Neural cell (in vitro differentiated cells): ENCODE results near the gene ASIC2. TPM values are rescaled to one million over a fixed set of nuclear protein-coding genes. Genes with fewer than 3 reads are reported as not detected.

ENCODE experiments used
- H2AFZ ChIP-seq: fragments of 200-600, 300-800 bp; sonication (generic), shearing (Covaris generic); 2 replicates; pipeline ENCODE4 v1.6.0; 2014; ENCODE audit warnings: low read depth, mild to moderate bottlenecking, antibody characterized with exemption, low read length, moderate library complexity
- H3F3A ChIP-seq: fragments of 200-600 bp; shearing (Covaris generic); 2 replicates; pipeline ENCODE4 v1.6.1; 2016; ENCODE audit warnings: mild to moderate bottlenecking, moderate library complexity, mixed read lengths, antibody characterized with exemption, low read length; ENCODE audit not compliant: insufficient read depth, poor library complexity, severe bottlenecking
- H3K27ac ChIP-seq: fragments of 200-600, 300-800 bp; sonication (generic), shearing (Covaris generic); 2 replicates; pipeline ENCODE4 v1.5.1; 2014; ENCODE audit warnings: mild to moderate bottlenecking, low read length, moderate library complexity
- H3K27me3 ChIP-seq: fragments of 300-800, 200-600 bp; sonication (generic), shearing (Covaris generic); 2 replicates; pipeline ENCODE4 v1.6.0; 2014; ENCODE audit warnings: mild to moderate bottlenecking, low read depth, low read length, moderate library complexity; ENCODE audit not compliant: insufficient read depth
- H3K36me3 ChIP-seq: fragments of 300-800, 200-600 bp; sonication (generic), shearing (Covaris generic); 2 replicates; pipeline ENCODE4 v1.5.1; 2014; ENCODE audit warnings: mild to moderate bottlenecking, antibody characterized with exemption, low read length, moderate library complexity; ENCODE audit not compliant: insufficient read depth
- H3K4me2 ChIP-seq: fragments of 300-800, 200-600 bp; sonication (generic), shearing (Covaris generic); 2 replicates; pipeline ENCODE4 v1.6.0; 2014; ENCODE audit warnings: mild to moderate bottlenecking, low read length
- H3K4me3 ChIP-seq: fragments of 300-800, 200-600 bp; sonication (generic), shearing (Covaris generic); 2 replicates; pipeline ENCODE4 v1.5.1; 2014; ENCODE audit warnings: mild to moderate bottlenecking, low read length, moderate library complexity
- H3K79me2 ChIP-seq: fragments of 200-600 bp; shearing (Covaris generic); replicated peaks from 2 replicates; pipeline ENCODE4 v1.6.0; 2014; ENCODE audit warnings: mild to moderate bottlenecking, low read length, moderate library complexity; ENCODE audit not compliant: insufficient read depth
- H3K9ac ChIP-seq: fragments of 300-800, 200-600 bp; sonication (generic), shearing (Covaris generic); 2 replicates; pipeline ENCODE4 v1.6.1; 2016; ENCODE audit warnings: mild to moderate bottlenecking, low read length, mixed read lengths
- H3K9me2 ChIP-seq: fragments of 200-600 bp; shearing (Covaris generic); 2 replicates; pipeline ENCODE4 v1.6.1; 2016; ENCODE audit warnings: mild to moderate bottlenecking, low read length, mixed read lengths; ENCODE audit not compliant: insufficient read depth
- H3K9me3 ChIP-seq: fragments of 200-600, 300-800 bp; sonication (generic), shearing (Covaris generic); 2 replicates; pipeline ENCODE4 v1.6.1; 2016; ENCODE audit warnings: mild to moderate bottlenecking, mixed run types, low read length, moderate library complexity, mixed read lengths
- H4K20me1 ChIP-seq: fragments of 200-600 bp; shearing (Covaris generic); 2 replicates; pipeline ENCODE4 v1.6.1; 2016; ENCODE audit warnings: mild to moderate bottlenecking, mixed run types; ENCODE audit not compliant: insufficient read depth
- EP300 ChIP-seq: fragments of 450-650 bp; conservative IDR thresholded peaks from 2 replicates; pipeline ENCODE4 v1.6.1; 2014; ENCODE audit warnings: antibody characterized with exemption, mild to moderate bottlenecking, moderate library complexity; ENCODE audit not compliant: poor library complexity, severe bottlenecking
- EZH2 ChIP-seq: fragments of 200-600, 300-800 bp; shearing (Covaris generic), sonication (generic); IDR thresholded peaks from 2 replicates; pipeline ENCODE4 v1.6.1; 2014; ENCODE audit warnings: antibody characterized with exemption, low read length, borderline replicate concordance, mild to moderate bottlenecking; ENCODE audit not compliant: insufficient read depth, poor library complexity, severe bottlenecking
- MXI1 ChIP-seq: fragments of 450-650 bp; conservative IDR thresholded peaks from 2 replicates; pipeline ENCODE4 v1.6.1; 2014; ENCODE audit warnings: antibody characterized with exemption, mild to moderate bottlenecking; ENCODE audit not compliant: poor library complexity, severe bottlenecking
- POLR2AphosphoS5 ChIP-seq: IDR thresholded peaks from 2 replicates; pipeline ENCODE4 v1.6.1; 2012
- RAD21 ChIP-seq: fragments of 450-650 bp; conservative IDR thresholded peaks from 2 replicates; pipeline ENCODE4 v1.6.1; 2014; ENCODE audit warnings: antibody characterized with exemption, mild to moderate bottlenecking, moderate library complexity
- SMC3 ChIP-seq: fragments of 450-650 bp; conservative IDR thresholded peaks from 2 replicates; pipeline ENCODE4 v1.6.1; 2014; ENCODE audit warnings: antibody characterized with exemption, mild to moderate bottlenecking, moderate library complexity; ENCODE audit not compliant: poor library complexity
- TAF1 ChIP-seq: IDR thresholded peaks from 2 replicates; pipeline ENCODE4 v1.6.1; 2012; ENCODE audit warnings: low read depth
- polyA plus RNA-seq: library from polyadenylated mRNA; depleted of rRNA; stranded (reverse); fragments of >200 nt; gene quantifications from 2 replicates; pipeline ENCODE4 v1.2.3, GENCODE V29; 2014
- TF ChIP-seq, protein P1 (sequence below): fragments of 450-650 bp; IDR thresholded peaks from 2 replicates; pipeline ENCODE4 v1.5.1; 2014; ENCODE audit warnings: antibody characterized with exemption, mild to moderate bottlenecking, moderate library complexity; ENCODE audit not compliant: poor library complexity, severe bottlenecking
- TF ChIP-seq, protein P2 (sequence below): IDR thresholded peaks from 2 replicates; pipeline ENCODE4 v1.6.1; 2012; ENCODE audit warnings: borderline replicate concordance

ASIC2 gene
- polyA plus RNA-seq, 1 donor from 2014 or later, result 2.4 TPM

DNA sequence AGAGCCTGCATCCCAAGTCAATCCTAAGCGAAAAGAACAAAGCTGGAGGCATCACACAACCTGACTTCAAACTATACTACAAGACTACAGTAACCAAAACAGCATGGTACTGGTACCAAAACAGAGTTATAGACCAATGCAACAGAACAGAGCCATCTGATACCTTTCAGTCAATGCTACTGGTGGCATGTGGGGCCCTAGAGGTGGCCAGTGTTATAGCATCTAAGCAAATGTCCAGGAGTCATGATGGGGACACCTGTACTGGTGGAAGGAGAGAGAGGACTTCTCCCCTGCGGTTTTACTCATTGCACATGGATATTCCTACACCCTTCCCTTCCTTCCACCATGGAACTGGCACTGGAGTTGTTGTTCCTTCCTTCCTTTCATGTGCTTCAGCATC lies 6.0 kb upstream of the ASIC2 start:
- Histone ChIP-seq H3K27ac (no peak overlapping the region), H3F3A (no peaks in the 10 kb centered on the region), H3K9me2 (no peaks in the 10 kb centered on the region), H2AFZ (no peak overlapping the region), H3K9me3 (peaks cover 3% of the 10 kb centered on the region), H3K4me2 (no peak overlapping the region), H3K79me2 (no peaks in the 10 kb centered on the region), H3K27me3 (peaks cover 16% of the 10 kb centered on the region), H4K20me1 (no peaks in the 10 kb centered on the region), H3K9ac (no peak overlapping the region), H3K36me3 (no peaks in the 10 kb centered on the region), H3K4me3 (no peak overlapping the region)
- TF ChIP-seq TAF1, result no peak
- no peak for TF ChIP-seq MXI1
- no peak for TF ChIP-seq EP300
- TF ChIP-seq POLR2AphosphoS5, result no peak
- TF ChIP-seq, protein P1, sequence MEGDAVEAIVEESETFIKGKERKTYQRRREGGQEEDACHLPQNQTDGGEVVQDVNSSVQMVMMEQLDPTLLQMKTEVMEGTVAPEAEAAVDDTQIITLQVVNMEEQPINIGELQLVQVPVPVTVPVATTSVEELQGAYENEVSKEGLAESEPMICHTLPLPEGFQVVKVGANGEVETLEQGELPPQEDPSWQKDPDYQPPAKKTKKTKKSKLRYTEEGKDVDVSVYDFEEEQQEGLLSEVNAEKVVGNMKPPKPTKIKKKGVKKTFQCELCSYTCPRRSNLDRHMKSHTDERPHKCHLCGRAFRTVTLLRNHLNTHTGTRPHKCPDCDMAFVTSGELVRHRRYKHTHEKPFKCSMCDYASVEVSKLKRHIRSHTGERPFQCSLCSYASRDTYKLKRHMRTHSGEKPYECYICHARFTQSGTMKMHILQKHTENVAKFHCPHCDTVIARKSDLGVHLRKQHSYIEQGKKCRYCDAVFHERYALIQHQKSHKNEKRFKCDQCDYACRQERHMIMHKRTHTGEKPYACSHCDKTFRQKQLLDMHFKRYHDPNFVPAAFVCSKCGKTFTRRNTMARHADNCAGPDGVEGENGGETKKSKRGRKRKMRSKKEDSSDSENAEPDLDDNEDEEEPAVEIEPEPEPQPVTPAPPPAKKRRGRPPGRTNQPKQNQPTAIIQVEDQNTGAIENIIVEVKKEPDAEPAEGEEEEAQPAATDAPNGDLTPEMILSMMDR, result no peak
- TF ChIP-seq SMC3, result no peak
- no peak for TF ChIP-seq EZH2
- TF ChIP-seq RAD21, result no peak
- TF ChIP-seq, protein P2, sequence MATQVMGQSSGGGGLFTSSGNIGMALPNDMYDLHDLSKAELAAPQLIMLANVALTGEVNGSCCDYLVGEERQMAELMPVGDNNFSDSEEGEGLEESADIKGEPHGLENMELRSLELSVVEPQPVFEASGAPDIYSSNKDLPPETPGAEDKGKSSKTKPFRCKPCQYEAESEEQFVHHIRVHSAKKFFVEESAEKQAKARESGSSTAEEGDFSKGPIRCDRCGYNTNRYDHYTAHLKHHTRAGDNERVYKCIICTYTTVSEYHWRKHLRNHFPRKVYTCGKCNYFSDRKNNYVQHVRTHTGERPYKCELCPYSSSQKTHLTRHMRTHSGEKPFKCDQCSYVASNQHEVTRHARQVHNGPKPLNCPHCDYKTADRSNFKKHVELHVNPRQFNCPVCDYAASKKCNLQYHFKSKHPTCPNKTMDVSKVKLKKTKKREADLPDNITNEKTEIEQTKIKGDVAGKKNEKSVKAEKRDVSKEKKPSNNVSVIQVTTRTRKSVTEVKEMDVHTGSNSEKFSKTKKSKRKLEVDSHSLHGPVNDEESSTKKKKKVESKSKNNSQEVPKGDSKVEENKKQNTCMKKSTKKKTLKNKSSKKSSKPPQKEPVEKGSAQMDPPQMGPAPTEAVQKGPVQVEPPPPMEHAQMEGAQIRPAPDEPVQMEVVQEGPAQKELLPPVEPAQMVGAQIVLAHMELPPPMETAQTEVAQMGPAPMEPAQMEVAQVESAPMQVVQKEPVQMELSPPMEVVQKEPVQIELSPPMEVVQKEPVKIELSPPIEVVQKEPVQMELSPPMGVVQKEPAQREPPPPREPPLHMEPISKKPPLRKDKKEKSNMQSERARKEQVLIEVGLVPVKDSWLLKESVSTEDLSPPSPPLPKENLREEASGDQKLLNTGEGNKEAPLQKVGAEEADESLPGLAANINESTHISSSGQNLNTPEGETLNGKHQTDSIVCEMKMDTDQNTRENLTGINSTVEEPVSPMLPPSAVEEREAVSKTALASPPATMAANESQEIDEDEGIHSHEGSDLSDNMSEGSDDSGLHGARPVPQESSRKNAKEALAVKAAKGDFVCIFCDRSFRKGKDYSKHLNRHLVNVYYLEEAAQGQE, result no peak

DNA sequence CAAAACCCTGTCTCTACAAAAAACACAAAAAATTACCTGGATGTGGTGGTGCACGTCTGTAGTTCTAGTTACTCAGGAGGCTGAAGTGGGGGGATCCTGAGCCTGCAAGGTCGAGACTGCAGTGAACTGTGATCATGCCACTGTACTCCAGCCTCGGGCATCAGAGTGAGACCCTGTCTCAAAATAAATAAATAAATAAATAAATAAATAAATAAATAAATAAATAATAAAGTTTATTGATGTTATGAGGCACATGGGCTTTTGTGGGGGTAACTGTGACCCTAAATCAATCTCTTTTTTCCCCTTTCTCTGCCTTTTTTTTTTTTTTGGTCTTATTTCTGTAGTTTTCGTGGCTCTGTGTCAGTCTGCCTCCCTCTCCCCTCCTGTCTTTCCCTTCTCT lies 4.5 kb upstream of the ASIC2 start:
- Histone ChIP-seq H2AFZ (no peak overlapping the region), H3K27me3 (peaks cover 29% of the 10 kb centered on the region), H3K9me2 (no peaks in the 10 kb centered on the region), H4K20me1 (no peaks in the 10 kb centered on the region), H3K9me3 (peaks cover 3% of the 10 kb centered on the region), H3K27ac (no peak overlapping the region), H3F3A (no peaks in the 10 kb centered on the region), H3K36me3 (no peaks in the 10 kb centered on the region), H3K4me3 (no peak overlapping the region), H3K4me2 (no peak overlapping the region), H3K79me2 (no peaks in the 10 kb centered on the region), H3K9ac (no peak overlapping the region)
- TF ChIP-seq SMC3 (no peak), MXI1 (no peak), POLR2AphosphoS5 (no peak), RAD21 (no peak), EP300 (no peak)
- TF ChIP-seq, protein P2, result no peak
